Activated CD4-positive, CD25-positive, alpha-beta regulatory T cell treated with anti-CD3 and anti-CD28 coated beads, Interleukin-2, amount 50 U/mL, for 16 hours (primary cell): ENCODE results near the gene CELF6.

Source experiments
- DNase-seq: peaks from one replicate; pipeline ENCODE4 v3.0.0-alpha.2; 2020; ENCODE audit warnings: low read depth, low spot score

Gene CELF6

DNA sequence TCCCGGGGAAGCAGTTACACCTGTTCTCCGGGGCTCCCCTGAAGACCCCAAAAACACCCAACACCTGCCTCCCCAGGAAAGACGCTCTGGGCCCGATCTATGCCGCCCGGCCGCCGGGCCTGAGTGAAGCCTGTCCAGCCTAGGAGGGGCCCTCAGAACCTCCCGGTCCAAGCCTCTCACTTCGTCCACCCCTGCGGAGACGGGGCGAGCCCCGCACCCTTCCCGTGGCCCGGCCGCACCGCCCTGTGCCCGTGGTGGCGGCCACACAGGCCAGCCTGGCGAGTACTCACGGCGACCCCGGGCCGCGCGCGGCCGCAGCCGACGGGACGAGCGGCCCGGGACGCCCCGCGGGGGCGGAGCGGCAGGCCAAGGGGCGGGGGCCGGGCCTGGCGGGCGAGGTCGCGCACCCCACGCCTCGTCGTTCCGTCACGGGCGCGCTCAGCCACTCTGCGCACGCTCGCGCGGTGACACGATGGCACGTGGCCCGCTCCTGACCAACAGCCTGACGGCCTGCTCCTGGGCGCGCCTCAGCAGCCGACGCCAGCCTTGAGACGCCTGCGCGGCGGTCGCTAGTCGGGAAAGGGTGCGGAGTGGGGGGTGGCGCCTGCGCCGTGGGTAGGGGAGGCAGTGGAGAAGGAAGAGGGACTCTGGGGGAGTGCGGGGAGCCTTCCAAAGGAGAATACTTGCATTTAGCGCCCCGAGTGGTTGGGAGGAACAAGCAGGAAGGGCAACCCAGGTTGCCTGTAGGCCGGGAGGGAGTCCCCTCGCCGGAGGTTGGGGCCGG lies 47.6 kb downstream of the CELF6 start, which contains the start of gene PARP6:
PARP6 (minus strand) TSS at position 342 of the 784 bp plus-strand sequence. CDS start 5,077 bp downstream, outside the sequence.
- peak; percentile 96 for DNase-seq

GRCh38 chr15:72271895-72272212 lies 48.1 kb downstream of the CELF6 start:
- DNase-seq, result no peak

GRCh38 chr15:72271221-72271620 lies 48.7 kb downstream of the CELF6 start:
- DNase-seq, result no peak

GRCh38 chr15:72269739-72270138 lies 50.2 kb downstream of the CELF6 start:
- no peak for DNase-seq

GRCh38 chr15:72265031-72265430 lies 54.9 kb downstream of the CELF6 start:
- no peak for DNase-seq

- no peak for DNase-seq
These were observed 67.2 kb downstream of the CELF6 start for GRCh38 chr15:72252663-72253299.

DNA sequence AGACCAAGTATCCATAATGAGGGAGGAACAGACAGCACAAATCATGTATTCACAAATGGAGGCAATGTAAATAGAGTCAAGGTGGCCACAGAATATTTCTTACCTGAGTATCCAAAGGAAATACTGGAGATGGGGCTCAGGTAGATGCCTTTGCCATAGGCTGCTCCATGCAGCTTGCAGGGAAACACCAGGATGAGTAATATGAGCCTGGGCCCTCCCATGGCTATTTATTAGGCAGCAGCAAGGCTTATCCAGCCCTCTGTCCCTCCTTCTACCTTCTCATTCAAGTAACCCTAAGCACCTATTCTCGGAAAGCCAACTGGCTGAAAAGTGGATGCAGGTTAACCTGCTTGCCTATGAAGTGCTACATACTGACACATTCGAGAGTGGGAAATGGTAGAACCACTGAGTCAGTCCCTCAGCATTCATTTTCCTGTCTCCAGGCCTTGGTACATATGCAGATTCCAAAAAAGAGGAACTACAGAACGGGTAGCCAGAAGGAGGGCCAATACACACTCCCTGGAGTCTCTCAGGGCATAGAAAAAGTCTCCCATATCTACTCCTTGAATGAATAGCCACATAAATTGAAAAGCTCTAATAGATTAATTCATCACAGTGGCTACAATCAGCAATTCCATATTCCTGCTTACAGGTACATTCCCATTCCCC lies 70.7 kb downstream of the CELF6 start:
- no peak for DNase-seq

GRCh38 chr15:72248514-72248913 lies 71.4 kb downstream of the CELF6 start:
- DNase-seq, result no peak

DNA sequence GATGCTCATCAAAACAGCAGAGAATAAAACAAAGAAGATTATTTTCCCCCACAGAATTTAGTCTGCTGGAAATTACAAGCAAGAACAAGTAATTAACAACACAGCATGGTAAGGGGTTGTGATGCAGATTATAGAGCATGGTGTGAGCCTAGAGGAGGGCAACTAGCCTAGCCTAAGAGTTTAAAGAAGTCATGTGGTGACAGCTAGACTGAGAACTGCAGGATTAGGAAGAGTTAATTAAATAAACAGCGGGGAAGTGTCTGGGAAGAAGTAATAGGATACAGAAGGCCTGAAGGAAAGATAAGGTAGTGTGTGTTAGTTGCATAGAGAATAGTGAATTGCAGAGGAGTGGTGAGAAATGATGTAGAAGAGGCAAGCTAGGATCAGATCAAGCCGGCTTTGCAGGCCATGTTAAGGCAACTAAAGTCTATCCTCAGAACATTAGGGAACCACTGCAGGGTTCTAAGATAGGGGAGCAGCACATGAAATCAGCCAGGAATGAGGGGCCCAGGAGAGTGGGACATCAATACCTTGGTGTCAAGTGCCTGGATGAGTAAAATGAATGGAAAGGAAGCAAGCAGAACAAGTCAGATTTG lies 77.1 kb downstream of the CELF6 start:
- DNase-seq, result no peak

GRCh38 chr15:72239652-72240051 lies 80.3 kb downstream of the CELF6 start:
- no peak for DNase-seq

- DNase-seq, result no peak
These were observed 81.4 kb downstream of the CELF6 start for GRCh38 chr15:72238586-72238985.

DNA sequence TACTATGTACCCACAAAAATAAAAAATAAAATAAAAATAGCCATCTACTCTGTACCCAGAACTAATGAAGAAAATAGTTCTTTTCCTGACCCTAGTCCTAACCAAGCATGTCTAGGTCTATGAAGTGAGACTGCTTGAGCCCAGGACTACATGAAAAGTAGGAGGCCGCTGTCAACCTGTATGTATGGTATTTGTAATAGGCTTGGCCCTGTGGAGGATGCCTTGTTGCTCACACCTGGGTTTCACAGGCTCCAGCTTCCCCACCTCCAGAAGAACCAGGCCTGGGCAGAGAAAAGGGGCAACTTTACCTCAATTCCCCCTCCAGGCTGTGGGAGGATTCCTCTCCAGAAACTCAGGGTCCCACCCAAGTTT lies 82.1 kb downstream of the CELF6 start:
- DNase-seq, result no peak

- peak; percentile 39 for DNase-seq
These were observed 82.7 kb downstream of the CELF6 start for GRCh38 chr15:72237029-72237852.

- DNase-seq, result no peak
These were observed 83.5 kb downstream of the CELF6 start for GRCh38 chr15:72236381-72237003.

- no peak for DNase-seq
These were observed 84.7 kb downstream of the CELF6 start for GRCh38 chr15:72235298-72235697.
